Gastrocnemius medialis (tissue), 4 donors: ENCODE results near the gene ITIH5.

Experiments
- CTCF ChIP-seq, 5 experiments: fragments of 450-650 bp in 3 of 5; fragments of 200-600 bp in 2 of 5; sonication (generic) in 2 of 5; IDR thresholded peaks in 4 of 5; conservative IDR thresholded peaks in 1 of 5; 1 replicate in 4 of 5; 2 replicates in 1 of 5; pipeline ENCODE4 v1.5.1; 2016 to 2019; ENCODE audit warnings: antibody characterized with exemption in 5 of 5, mild to moderate bottlenecking in 3 of 5, moderate library complexity in 3 of 5
- POLR2A ChIP-seq, 2 donors: fragments of 450-650 bp; IDR thresholded peaks; one replicate each; pipeline ENCODE4 v1.6.1; 2017; ENCODE audit warnings: antibody characterized with exemption in 2 of 2, mild to moderate bottlenecking in 2 of 2, moderate library complexity in 2 of 2

GRCh38 chr10:7592627-7593026, 74.1 kb downstream of the ITIH5 start:
- TF ChIP-seq CTCF (IDR thresholded peaks at IDR 0.05 in 4 of 5, conservative IDR thresholded peaks at IDR 0.05 in 1 of 5) (no peak), POLR2A (IDR thresholded peaks at IDR 0.05) (no peak)
